Hepatocyte (in vitro differentiated cells): ENCODE results near the gene UBE2N. TPM values are rescaled to one million over a fixed set of nuclear protein-coding genes. Genes with fewer than 3 reads are reported as not detected.
A peak's percentile ranks its signal among the peaks of the same experiment; 100 is the strongest.

Experiments used
- DNase-seq: peaks from one replicate; pipeline ENCODE4 v3.0.0-alpha.2; 2016; ENCODE audit warnings: low spot score
- H2AFZ ChIP-seq: fragments of 200-600 bp; sonication (generic); 2 replicates; pipeline ENCODE4 v1.6.0; 2016; ENCODE audit warnings: antibody characterized with exemption, mild to moderate bottlenecking
- H3K27ac ChIP-seq: fragments of 200-600 bp; sonication (generic); 2 replicates; pipeline ENCODE4 v1.5.1; 2016; ENCODE audit warnings: mild to moderate bottlenecking
- H3K27me3 ChIP-seq: fragments of 200-600 bp; sonication (generic); 2 replicates; pipeline ENCODE4 v1.6.1; 2016
- H3K36me3 ChIP-seq: fragments of 200-600 bp; sonication (generic); replicated peaks from 2 replicates; pipeline ENCODE4 v1.5.1; 2016; ENCODE audit warnings: low read depth; ENCODE audit not compliant: insufficient read depth
- H3K4me1 ChIP-seq: fragments of 200-600 bp; sonication (generic); 2 replicates; pipeline ENCODE4 v1.5.1; 2016; ENCODE audit warnings: mild to moderate bottlenecking, moderate library complexity; ENCODE audit not compliant: insufficient read depth
- H3K4me2 ChIP-seq: fragments of 200-600 bp; sonication (generic); 2 replicates; pipeline ENCODE4 v1.6.0; 2016
- H3K4me3 ChIP-seq: fragments of 200-600 bp; sonication (generic); 2 replicates; pipeline ENCODE4 v1.5.1; 2016; ENCODE audit warnings: mild to moderate bottlenecking
- H3K79me2 ChIP-seq: fragments of 200-600 bp; sonication (generic); 2 replicates; pipeline ENCODE4 v1.6.0; 2017; ENCODE audit warnings: mild to moderate bottlenecking
- H3K9me2 ChIP-seq: fragments of 200-600 bp; sonication (generic); replicated peaks from 2 replicates; pipeline ENCODE4 v1.6.0; 2017; ENCODE audit warnings: mild to moderate bottlenecking; ENCODE audit not compliant: insufficient read depth
- H3K9me3 ChIP-seq: fragments of 200-600 bp; sonication (generic); 2 replicates; pipeline ENCODE4 v1.5.1; 2016; ENCODE audit warnings: low read depth, mild to moderate bottlenecking
- H4K20me1 ChIP-seq: fragments of 200-600 bp; sonication (generic); 2 replicates; pipeline ENCODE4 v1.6.0; 2016; ENCODE audit warnings: mild to moderate bottlenecking; ENCODE audit not compliant: insufficient read depth, poor library complexity, severe bottlenecking
- EZH2 ChIP-seq: fragments of 200-600 bp; sonication (generic); IDR thresholded peaks from 2 replicates; pipeline ENCODE4 v1.6.1; 2016; ENCODE audit warnings: antibody characterized with exemption, mild to moderate bottlenecking, borderline replicate concordance
- EZH2phosphoT487 ChIP-seq: fragments of 200-600 bp; sonication (generic); IDR thresholded peaks from one replicate; pipeline ENCODE4 v1.6.1; 2018; ENCODE audit warnings: antibody characterized with exemption, mild to moderate bottlenecking, low read depth, moderate library complexity; ENCODE audit not compliant: unreplicated experiment, severe bottlenecking
- WGBS: methylation state at CpG from one replicate; pipeline ENCODE4 v1.1.6; 2016; ENCODE audit warnings: low lambda C conversion rate; ENCODE audit errors: missing lambda C conversion rate; 5-methylcytosine and 5-hydroxymethylcytosine counted together
- polyA plus RNA-seq: library from polyadenylated mRNA; unstranded; fragments of >200 nt; fragmentation: Nextera tagmentation; extraction: Ambion mirVana; gene quantifications from 2 replicates; pipeline ENCODE4 v1.2.1, GENCODE V29; 2016
- total RNA-seq: library from RNA; depleted of rRNA; stranded (reverse); fragments of >200 nt; gene quantifications from 2 replicates; pipeline ENCODE4 v1.2.3, GENCODE V29; 2014
- TF ChIP-seq, protein P1 (sequence below): fragments of 200-600 bp; sonication (generic); IDR thresholded peaks from 2 replicates; pipeline ENCODE4 v1.5.1; 2016; ENCODE audit warnings: antibody characterized with exemption, mild to moderate bottlenecking; ENCODE audit not compliant: poor library complexity

UBE2N gene
- total and polyA plus RNA-seq, 2 experiments from 2014 or later: 59.1 to 121 TPM

DNA sequence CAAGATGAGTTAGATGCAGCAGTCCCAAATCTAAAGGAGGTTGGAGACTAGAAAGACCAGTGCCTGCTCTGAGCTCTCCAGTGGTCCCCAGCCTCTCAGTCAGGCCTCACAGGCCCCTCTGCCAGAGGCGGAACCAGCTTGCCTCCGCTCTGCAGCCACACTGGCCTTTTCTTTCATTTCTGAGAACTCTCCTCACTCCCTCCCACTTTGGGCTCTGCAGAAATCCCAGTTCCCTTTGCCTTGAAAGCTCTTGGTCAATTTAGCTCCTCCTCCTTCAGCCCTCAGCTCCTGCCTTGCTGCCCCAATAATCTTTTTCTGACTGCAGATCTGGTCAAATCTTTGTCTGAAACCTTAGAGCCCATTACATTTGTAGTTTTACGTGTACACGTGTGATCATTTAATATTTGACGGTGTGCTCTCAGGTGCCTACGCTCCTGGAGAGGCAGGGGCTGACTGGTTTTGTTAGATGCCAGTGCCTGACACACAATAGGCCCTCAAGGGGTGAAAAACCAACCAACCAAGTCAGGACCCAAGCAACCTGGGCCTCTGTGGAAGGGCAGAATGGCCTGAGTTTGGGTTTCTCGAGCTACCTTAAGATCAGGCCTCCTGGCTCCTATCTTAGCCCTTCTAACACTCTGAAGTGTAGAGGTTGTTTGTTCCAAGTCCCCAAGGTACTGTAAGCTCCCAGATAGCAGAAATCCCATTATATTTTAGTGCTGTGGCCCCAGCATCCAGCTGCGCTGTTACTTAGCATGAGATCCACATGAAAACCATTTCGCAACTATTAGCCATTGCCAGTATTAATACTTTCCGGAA is 65.1 kb downstream of the UBE2N start:
- H3K4me3 ChIP-seq: peak overlapping the region; percentile 47
- H3K4me2 ChIP-seq: peak overlapping the region; percentile 81
- no peaks in the 10 kb centered on the region for H3K27me3 ChIP-seq
- no peaks in the 10 kb centered on the region for H3K9me2 ChIP-seq
- peak overlapping the region; percentile 71 for H2AFZ ChIP-seq
- 40% methylated on average over 10 of the region's 10 CpGs for WGBS
- H4K20me1 ChIP-seq: peaks cover 31% of the 10 kb centered on the region
- H3K9me3 ChIP-seq: no peaks in the 10 kb centered on the region
- DNase-seq: peak; percentile 46
- H3K4me1 ChIP-seq: peaks cover 21% of the 10 kb centered on the region
- peak overlapping the region; percentile 86 for H3K27ac ChIP-seq
- no peaks in the 10 kb centered on the region for H3K36me3 ChIP-seq
- peaks cover 72% of the 10 kb centered on the region for H3K79me2 ChIP-seq
- no peak for TF ChIP-seq EZH2
- TF ChIP-seq, protein P1, sequence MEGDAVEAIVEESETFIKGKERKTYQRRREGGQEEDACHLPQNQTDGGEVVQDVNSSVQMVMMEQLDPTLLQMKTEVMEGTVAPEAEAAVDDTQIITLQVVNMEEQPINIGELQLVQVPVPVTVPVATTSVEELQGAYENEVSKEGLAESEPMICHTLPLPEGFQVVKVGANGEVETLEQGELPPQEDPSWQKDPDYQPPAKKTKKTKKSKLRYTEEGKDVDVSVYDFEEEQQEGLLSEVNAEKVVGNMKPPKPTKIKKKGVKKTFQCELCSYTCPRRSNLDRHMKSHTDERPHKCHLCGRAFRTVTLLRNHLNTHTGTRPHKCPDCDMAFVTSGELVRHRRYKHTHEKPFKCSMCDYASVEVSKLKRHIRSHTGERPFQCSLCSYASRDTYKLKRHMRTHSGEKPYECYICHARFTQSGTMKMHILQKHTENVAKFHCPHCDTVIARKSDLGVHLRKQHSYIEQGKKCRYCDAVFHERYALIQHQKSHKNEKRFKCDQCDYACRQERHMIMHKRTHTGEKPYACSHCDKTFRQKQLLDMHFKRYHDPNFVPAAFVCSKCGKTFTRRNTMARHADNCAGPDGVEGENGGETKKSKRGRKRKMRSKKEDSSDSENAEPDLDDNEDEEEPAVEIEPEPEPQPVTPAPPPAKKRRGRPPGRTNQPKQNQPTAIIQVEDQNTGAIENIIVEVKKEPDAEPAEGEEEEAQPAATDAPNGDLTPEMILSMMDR: no peak
- TF ChIP-seq EZH2phosphoT487: no peak

DNA sequence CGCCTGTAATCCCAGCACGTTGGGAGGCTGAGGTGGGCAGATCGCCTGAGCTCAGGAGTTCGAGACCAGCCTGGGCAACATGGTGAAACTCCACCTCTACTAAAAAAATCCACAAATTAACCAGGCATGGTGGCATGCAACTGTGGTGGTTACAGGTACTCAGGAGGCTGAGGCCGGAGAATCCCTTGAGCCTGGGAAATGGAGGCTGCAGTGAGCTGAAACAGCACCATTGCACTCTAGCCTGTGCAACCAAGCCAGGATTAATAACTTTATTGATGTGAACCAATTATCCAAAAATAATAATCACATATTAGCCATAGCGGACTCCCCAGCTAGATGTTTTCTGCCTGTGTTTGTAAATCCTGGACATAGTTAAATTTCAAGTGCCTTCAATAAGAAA is 65.8 kb downstream of the UBE2N start:
- peaks cover 21% of the 10 kb centered on the region for H3K4me1 ChIP-seq
- 98% methylated on average over 6 of the region's 6 CpGs for whole genome bisulfite sequencing
- no peaks in the 10 kb centered on the region for H3K27me3 ChIP-seq
- peak overlapping the region; percentile 86 for H3K27ac ChIP-seq
- H3K79me2 ChIP-seq: peaks cover 64% of the 10 kb centered on the region
- no peaks in the 10 kb centered on the region for H3K9me2 ChIP-seq
- H4K20me1 ChIP-seq: peaks cover 24% of the 10 kb centered on the region
- DNase-seq: no peak
- H3K4me2 ChIP-seq: peak overlapping the region; percentile 81
- H3K9me3 ChIP-seq: no peaks in the 10 kb centered on the region
- TF ChIP-seq EZH2phosphoT487: no peak
- no peak for TF ChIP-seq EZH2
- TF ChIP-seq, protein P1: no peak
- no peak overlapping the region for H2AFZ ChIP-seq
- no peak overlapping the region for H3K4me3 ChIP-seq
- no peaks in the 10 kb centered on the region for H3K36me3 ChIP-seq

DNA sequence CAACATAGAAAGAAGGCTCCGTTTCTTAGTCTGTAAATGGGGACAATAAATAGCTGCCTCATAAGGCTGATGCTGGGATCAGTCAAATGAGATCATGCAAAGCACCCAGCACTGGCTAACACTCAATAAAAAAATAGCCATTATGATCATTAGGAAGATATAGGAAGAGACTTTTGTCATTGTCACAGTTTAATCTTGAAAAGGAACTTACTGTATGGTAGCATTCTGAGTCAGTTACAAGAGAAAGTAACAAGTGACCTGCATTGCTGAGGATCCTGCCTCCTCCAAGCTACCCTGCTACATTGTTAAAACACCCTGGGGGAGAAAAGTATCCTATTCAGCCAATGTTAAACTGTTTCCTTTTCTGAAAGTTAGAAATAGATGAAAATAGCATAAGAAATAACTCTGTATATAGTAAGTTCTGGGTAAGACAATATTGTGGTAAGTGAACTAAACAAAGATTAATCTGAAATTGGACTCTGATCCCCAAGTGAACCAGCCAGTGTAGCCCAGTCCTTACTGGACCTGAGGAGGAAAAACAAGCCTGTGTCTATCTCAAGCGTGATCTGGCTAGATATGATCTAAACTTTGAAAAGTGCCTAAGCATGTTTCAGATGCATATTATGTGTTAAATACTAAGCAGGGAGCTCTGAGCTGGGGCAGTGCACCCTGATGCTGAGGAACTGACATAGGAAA is 67.6 kb downstream of the UBE2N start:
- TF ChIP-seq EZH2: no peak
- TF ChIP-seq, protein P1: no peak
- TF ChIP-seq EZH2phosphoT487: no peak
- Histone ChIP-seq H3K9me3 (no peaks in the 10 kb centered on the region), H4K20me1 (peaks cover 6% of the 10 kb centered on the region), H2AFZ (no peak overlapping the region), H3K4me3 (no peak overlapping the region), H3K79me2 (peaks cover 49% of the 10 kb centered on the region), H3K27ac (peak overlapping the region; percentile 50), H3K4me2 (peak overlapping the region; percentile 81), H3K27me3 (no peaks in the 10 kb centered on the region), H3K4me1 (peaks cover 21% of the 10 kb centered on the region), H3K9me2 (no peaks in the 10 kb centered on the region), H3K36me3 (no peaks in the 10 kb centered on the region)
- DNase-seq: no peak
- WGBS: 50% methylated on average over 2 of the region's 2 CpGs
